ENCODE measurements around the gene SORL1.
"Not testable (repeated sequence)": the region's sequence is repeated elsewhere in the genome, so short reads cannot be mapped to it uniquely, and the experiment has no call there.

Gene SORL1

DNA sequence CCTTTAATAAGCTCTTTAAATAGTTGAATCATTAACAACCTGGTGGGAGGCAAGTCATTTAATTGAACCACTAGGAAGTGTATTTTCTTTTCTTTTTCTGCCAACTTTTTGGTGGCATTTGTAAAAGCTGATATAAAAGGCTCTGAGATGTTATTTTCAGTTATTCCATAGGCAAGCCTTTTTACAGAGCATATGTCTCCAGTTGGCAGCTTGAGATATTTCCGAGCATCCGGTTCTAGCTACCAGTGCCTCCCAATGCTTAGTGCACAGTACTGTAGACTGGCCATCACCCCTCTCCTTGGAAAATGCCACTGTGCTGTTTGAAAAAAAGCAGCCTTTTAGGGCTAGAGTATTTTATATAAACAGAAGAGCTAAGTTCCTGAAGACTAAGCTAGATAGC lies 179.3 kb downstream of the SORL1 start:
- no peak for DNase-seq (ENCODE audit: low read depth)

- DNase-seq (ENCODE audit: low read depth) = no peak
Observed at GRCh38 chr11:121634273-121634672, 182.2 kb downstream of the SORL1 start.

DNA sequence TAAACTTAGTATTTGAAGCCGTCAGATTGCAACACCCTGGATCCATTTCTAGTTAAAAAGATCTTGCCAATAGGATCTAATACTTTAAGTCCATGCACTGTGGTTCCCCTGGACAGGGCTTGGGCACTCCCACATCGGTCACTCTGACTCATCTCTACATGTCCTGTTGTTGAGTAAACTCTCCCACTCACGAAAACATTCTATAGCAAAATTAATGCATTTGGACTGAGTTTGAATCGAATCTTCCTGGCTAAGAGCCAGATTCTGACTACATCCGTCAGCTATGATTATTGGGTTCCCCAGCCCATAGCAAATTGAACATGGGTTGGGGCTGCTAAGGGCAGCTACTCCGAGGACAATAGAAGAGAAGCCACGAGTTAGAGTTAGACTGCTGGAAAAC lies 182.8 kb downstream of the SORL1 start:
- DNase-seq (ENCODE audit: low read depth) = no peak

GRCh38 chr11:121636081-121636799 lies 184.1 kb downstream of the SORL1 start:
- DNase-seq (ENCODE audit: low read depth) = no peak

DNA sequence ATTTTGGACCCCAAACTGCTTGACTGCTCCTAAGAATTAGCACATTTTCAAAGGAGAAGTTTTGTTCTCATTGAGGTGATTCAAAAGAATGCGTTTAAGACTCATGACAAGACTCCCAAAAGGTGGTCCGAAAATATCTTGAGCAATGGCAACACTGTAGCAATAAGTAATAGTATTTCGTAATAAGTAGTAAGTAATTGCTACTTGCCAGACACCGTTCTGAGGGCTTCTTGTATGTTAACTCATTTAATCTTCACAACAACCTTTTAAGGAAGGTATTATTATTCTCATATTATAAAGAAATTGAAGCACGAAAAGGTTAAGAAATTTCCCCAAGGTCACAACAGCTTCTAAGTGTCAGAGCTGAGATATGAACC lies 184.7 kb downstream of the SORL1 start:
- no peak for DNase-seq (ENCODE audit: low read depth)

DNA sequence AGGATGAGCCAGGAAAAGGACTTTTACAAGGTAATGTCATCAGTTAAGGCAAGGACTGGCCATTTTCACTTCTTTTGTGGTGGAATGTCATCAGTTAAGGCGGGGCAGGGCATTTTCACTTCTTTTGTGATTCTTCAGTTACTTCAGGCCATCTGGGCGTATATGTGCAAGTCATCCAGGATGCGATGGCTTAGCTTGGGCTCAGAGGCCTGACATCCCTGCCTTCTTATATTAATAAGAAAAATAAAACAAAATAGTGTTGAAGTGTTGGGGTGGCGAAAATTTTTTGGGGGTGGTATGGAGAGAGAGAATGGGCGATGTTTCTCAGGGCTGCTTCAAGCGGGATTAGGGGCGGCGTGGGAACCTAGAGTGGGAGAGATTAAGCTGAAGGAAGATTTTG lies 185.5 kb downstream of the SORL1 start:
- not testable (repeated sequence) for DNase-seq (ENCODE audit: low read depth)

- DNase-seq (ENCODE audit: low read depth) = no peak
Observed at GRCh38 chr11:121643479-121644186, 191.5 kb downstream of the SORL1 start.

- DNase-seq (ENCODE audit: low read depth) = no peak
Observed at GRCh38 chr11:121644187-121644512, 192.0 kb downstream of the SORL1 start.

- no peak for DNase-seq (ENCODE audit: low read depth)
Observed at GRCh38 chr11:121645001-121645400, 192.9 kb downstream of the SORL1 start.

DNA sequence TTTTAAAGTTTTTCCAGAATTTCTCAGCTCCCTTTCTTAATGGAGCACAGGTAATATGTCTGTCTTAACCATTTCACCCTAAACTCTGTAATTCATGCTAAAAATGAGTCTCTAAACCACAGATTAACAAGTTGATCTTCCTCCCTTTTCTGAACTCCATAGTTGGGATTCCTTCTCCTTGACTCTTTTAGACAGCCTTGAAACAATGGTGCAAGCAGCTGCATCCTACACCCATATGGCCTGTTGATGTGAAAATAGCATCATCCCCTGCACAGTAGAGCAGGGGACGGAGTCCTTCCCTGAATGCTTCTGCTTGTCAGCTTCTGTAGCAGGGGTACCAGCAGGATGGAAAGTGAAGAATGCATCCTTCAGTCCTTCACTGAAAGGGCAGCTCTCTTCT lies 193.5 kb downstream of the SORL1 start:
- no peak for DNase-seq (ENCODE audit: low read depth)

- no peak for DNase-seq (ENCODE audit: low read depth)
Observed at GRCh38 chr11:121648306-121648705, 196.2 kb downstream of the SORL1 start.

DNA sequence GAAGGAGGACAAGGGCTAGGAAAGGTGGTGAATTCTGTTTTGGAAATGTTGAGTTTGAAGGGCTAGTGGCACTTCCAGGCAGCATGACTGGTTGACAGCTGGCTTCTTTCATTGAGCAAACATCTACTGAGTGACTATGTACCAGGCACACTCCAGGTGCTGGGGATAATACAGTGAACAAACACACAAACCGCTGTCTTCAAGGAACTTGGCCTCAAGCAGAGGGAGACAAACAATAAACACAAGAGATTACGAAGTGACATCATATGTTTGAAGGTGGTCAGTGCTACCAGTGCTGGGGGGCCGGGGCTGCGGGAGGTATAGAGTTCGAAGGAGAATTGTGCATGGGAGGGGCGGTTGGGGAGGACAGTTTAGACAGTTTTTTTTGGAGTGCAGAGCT lies 197.7 kb downstream of the SORL1 start:
- DNase-seq (ENCODE audit: low read depth) = no peak

GRCh38 chr11:121650351-121651256 lies 198.5 kb downstream of the SORL1 start:
- DNase-seq (ENCODE audit: low read depth) = no peak

DNA sequence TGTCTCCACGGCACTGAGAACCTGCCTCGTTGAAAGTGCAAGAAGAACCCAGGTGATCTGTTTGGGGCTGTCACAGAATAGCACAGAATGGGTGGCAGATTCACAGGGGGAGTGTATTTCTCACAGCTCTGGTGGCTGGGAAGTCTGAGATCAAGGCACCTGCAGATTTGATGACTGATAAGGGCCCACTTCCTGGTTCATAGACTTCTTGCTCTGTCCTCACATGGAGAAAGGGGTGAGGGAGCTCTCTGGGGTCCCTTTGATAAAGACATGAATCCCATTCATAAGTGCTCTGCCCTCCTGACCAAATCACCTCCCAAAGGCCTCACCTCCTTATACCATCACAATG lies 199.1 kb downstream of the SORL1 start:
- no peak for DNase-seq (ENCODE audit: low read depth)

DNA sequence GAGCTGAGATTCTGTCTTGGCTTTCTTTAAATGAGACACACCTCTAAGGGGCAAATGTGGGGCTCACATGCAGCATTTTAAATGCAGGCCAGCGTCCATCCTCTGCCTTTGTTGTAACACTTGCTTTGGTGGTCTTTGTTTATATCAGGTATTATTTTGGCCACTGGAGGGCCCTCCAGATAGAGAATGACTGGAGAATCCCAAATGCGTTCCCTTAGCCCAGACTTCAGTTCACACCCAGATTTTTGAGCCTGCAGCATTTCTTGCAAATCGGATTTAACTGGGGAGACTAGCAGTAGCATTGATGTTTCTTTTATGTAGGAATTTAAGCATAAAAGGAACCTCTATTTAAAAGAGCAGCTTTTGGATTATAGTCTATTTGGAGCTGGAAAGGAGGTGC lies 200.9 kb downstream of the SORL1 start:
- DNase-seq (ENCODE audit: low read depth) = no peak

GRCh38 chr11:121654259-121654842 lies 202.2 kb downstream of the SORL1 start:
- DNase-seq (ENCODE audit: low read depth) = no peak

DNA sequence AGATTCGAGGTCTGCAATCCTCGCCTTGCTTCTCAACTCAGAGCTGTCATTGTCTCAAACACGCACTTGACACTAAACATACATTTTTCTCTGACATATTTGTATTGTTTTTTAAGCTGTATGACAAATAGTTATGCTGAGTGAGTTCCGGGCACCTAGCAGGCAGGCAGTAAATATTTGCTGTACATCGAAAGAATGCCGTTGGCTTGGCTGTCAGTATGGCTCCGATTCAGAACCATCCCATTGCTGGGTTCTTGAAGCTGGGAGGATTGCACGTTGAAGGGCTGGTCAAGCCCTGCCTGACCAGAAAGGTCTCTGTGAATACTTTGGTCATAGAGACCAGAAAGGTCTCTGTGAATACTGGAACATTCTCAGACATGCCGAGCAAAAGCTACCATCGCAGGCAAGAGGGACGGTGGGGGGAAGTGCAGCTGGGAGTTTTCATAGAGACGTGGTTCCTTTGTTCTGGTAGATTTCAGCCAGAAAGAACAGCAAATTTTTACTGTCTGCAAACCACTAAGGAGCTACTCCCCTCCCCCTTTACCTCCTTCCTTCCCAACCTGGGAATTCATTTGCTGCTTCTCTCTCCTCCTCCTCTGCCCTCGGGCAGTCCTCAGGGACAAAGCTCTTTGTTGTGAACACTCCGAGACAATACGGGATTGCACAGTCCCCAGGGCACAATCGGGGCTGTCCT lies 202.9 kb downstream of the SORL1 start:
- DNase-seq (ENCODE audit: low read depth) = no peak

GRCh38 chr11:121655537-121656327 lies 203.6 kb downstream of the SORL1 start:
- DNase-seq (ENCODE audit: low read depth) = peak; percentile 11

GRCh38 chr11:121656328-121657090 lies 204.4 kb downstream of the SORL1 start:
- no peak for DNase-seq (ENCODE audit: low read depth)

- DNase-seq (ENCODE audit: low read depth) = no peak
Observed at GRCh38 chr11:121657146-121657545, 205.0 kb downstream of the SORL1 start.

Data from stimulated activated CD8-positive, alpha-beta memory T cell treated with anti-CD3 and anti-CD28 coated beads, Interleukin-15, amount 100 ng/mL, for 1 hour (primary cell).